Measurements from ENCODE around the gene SPG11. TPM values are rescaled to one million over a fixed set of nuclear protein-coding genes. Genes with fewer than 3 reads are reported as not detected.

The SPG11 gene
- total and polyA plus RNA-seq, 2 of the 13 experiments (the other 11 are each of a cell fraction or from before 2014, with no cell fraction given): 31.5 to 40.7 TPM

GRCh38 chr15:44663410-44664308 lies at the start of gene SPG11 (continued):
- TF ChIP-seq ZNF580 (CRISPR knock-in tag; IDR thresholded peaks at IDR 0.05; ENCODE audit: borderline replicate concordance, low read depth) (peak; percentile 35; the same call in 1 of the 2 replicates), LCORL (IDR thresholded peaks at IDR 0.05) (no peak), LCORL (CRISPR knock-in tag; IDR thresholded peaks at IDR 0.05) (peak; percentile 68), FOXO4 (CRISPR knock-in tag; conservative IDR thresholded peaks at IDR 0.05) (peak; percentile 96), ZNF777 (CRISPR knock-in tag; IDR thresholded peaks at IDR 0.05) (peak; percentile 72), ZNF503 (CRISPR knock-in tag; IDR thresholded peaks at IDR 0.05) (peak; percentile 84), HOMEZ (CRISPR knock-in tag; IDR thresholded peaks at IDR 0.05; ENCODE audit: low read depth) (no peak), TAF15 (IDR thresholded peaks at IDR 0.05; ENCODE audit: low read depth, low read length, poor library complexity, severe bottlenecking) (peak; percentile 37), KMT2A (CRISPR knock-in tag; IDR thresholded peaks at IDR 0.05) (peak; percentile 47; the same call in 1 of the 2 replicates), FOXJ3 (CRISPR knock-in tag; IDR thresholded peaks at IDR 0.05; ENCODE audit: borderline replicate concordance) (peak; percentile 75), PAX8 (CRISPR knock-in tag; IDR thresholded peaks at IDR 0.05; ENCODE audit: borderline replicate concordance) (0 out of 2 replicates have a peak, but pooled peaks have one; percentile 81), SMARCC2 (IDR thresholded peaks at IDR 0.05) (no peak), TFE3 (CRISPR knock-in tag; IDR thresholded peaks at IDR 0.05) (peak; percentile 98), NKX3-1 (CRISPR knock-in tag; IDR thresholded peaks at IDR 0.05) (peak; percentile 94), ZFY (CRISPR knock-in tag; IDR thresholded peaks at IDR 0.05) (peak; percentile 95), SMAD9 (CRISPR knock-in tag; IDR thresholded peaks at IDR 0.05) (no peak), ZNF362 (CRISPR knock-in tag; IDR thresholded peaks at IDR 0.05; ENCODE audit: borderline replicate concordance) (peak; percentile 25; the same call in 1 of the 2 replicates), ZNF292 (CRISPR knock-in tag; IDR thresholded peaks at IDR 0.05; ENCODE audit: borderline replicate concordance, low read depth) (0 out of 2 replicates have a peak, but pooled peaks have one; percentile 21), ELF4 (CRISPR knock-in tag; IDR thresholded peaks at IDR 0.05; ENCODE audit: borderline replicate concordance) (peak; percentile 47; the same call in 1 of the 2 replicates), POGZ (CRISPR knock-in tag; IDR thresholded peaks at IDR 0.05) (peak; percentile 87)
